Ascending aorta (tissue), 2 donors: ENCODE results near the gene TSSC4. TPM values are rescaled to one million over a fixed set of nuclear protein-coding genes. Genes with fewer than 3 reads are reported as not detected.

Experiments
- DNase-seq, 2 donors: peaks; one replicate each; pipeline ENCODE4 v3.0.0-alpha.2; 2019; ENCODE audit warnings: low spot score in 2 of 2
- H3K27ac ChIP-seq, 2 donors: fragments of 200-600 bp; sonication (generic); one replicate each; pipeline ENCODE4 v1.5.1; 2016 to 2017; ENCODE audit warnings: mild to moderate bottlenecking in 1 of 2
- H3K27me3 ChIP-seq: fragments of 200-600 bp; sonication (generic); one replicate; pipeline ENCODE4 v1.5.1; 2017
- H3K36me3 ChIP-seq, 2 donors: fragments of 200-600 bp; sonication (generic); one replicate each; pipeline ENCODE4 v1.5.1; 2016
- H3K4me1 ChIP-seq, 2 donors: fragments of 200-600 bp; sonication (generic); one replicate each; pipeline ENCODE4 v1.5.1; 2016 to 2017; ENCODE audit warnings: mild to moderate bottlenecking in 1 of 2
- H3K4me3 ChIP-seq, 2 donors: fragments of 200-600 bp; sonication (generic); one replicate each; pipeline ENCODE4 v1.5.1; 2016 to 2017; ENCODE audit warnings: mild to moderate bottlenecking in 1 of 2
- H3K9me3 ChIP-seq, 2 donors: fragments of 200-600 bp; sonication (generic); one replicate each; pipeline ENCODE4 v1.5.1; 2016
- CTCF ChIP-seq, 3 experiments: fragments of 200-600 bp in 2 of 3; fragments of 450-650 bp in 1 of 3; sonication (generic) in 2 of 3; IDR thresholded peaks; one replicate each; pipeline ENCODE4 v1.5.1; 2016 to 2019; ENCODE audit warnings: antibody characterized with exemption in 3 of 3, mild to moderate bottlenecking in 1 of 3, moderate library complexity in 1 of 3
- intact Hi-C: fragments of 100-400 bp; cut with DNase I; formaldehyde crosslinking; loops from one replicate; pipeline ENCODE4 v1.15.1; 2023
- total RNA-seq: library from RNA; depleted of rRNA; stranded (reverse); fragments of >200 nt; gene quantifications from one replicate; pipeline ENCODE4 v1.1.0, GENCODE V29; 2016

TSSC4 gene
- total RNA-seq, 1 donor from 2014 or later: 183 TPM

- no peaks in the 10 kb centered on the region for H3K9me3 ChIP-seq
- no peak for TF ChIP-seq CTCF (IDR thresholded peaks at IDR 0.05)
- no peaks in the 10 kb centered on the region for H3K4me1 ChIP-seq
- H3K4me3 ChIP-seq: no peak overlapping the region
- no peaks in the 10 kb centered on the region for H3K36me3 ChIP-seq
- no peaks in the 10 kb centered on the region for H3K27me3 ChIP-seq
- H3K27ac ChIP-seq: no peak overlapping the region
- intact Hi-C loops: no loop called here
- DNase-seq: no peak
These were observed 33.0 kb upstream of the TSSC4 start for GRCh38 chr11:2367266-2368160.

GRCh38 chr11:2368178-2368850 is 32.2 kb upstream of the TSSC4 start:
- Histone ChIP-seq H3K9me3 (no peaks in the 10 kb centered on the region), H3K27ac (no peak overlapping the region), H3K36me3 (no peaks in the 10 kb centered on the region), H3K4me1 (no peaks in the 10 kb centered on the region), H3K4me3 (no peak overlapping the region), H3K27me3 (no peaks in the 10 kb centered on the region)
- DNase-seq: no peak
- TF ChIP-seq CTCF (IDR thresholded peaks at IDR 0.05): no peak
- intact Hi-C loops: no loop called here

GRCh38 chr11:2368851-2369180 is 31.7 kb upstream of the TSSC4 start:
- no peak for TF ChIP-seq CTCF (IDR thresholded peaks at IDR 0.05)
- Histone ChIP-seq H3K36me3 (no peaks in the 10 kb centered on the region), H3K4me3 (no peak overlapping the region), H3K27me3 (no peaks in the 10 kb centered on the region), H3K27ac (no peak overlapping the region), H3K4me1 (no peaks in the 10 kb centered on the region), H3K9me3 (no peaks in the 10 kb centered on the region)
- intact Hi-C loops: no loop called here
- no peak for DNase-seq

GRCh38 chr11:2369320-2369719 is 31.2 kb upstream of the TSSC4 start:
- no peaks in the 10 kb centered on the region for H3K36me3 ChIP-seq
- no peak for DNase-seq
- TF ChIP-seq CTCF (IDR thresholded peaks at IDR 0.05): no peak
- H3K27ac ChIP-seq: no peak overlapping the region
- H3K9me3 ChIP-seq: no peaks in the 10 kb centered on the region
- no peaks in the 10 kb centered on the region for H3K4me1 ChIP-seq
- intact Hi-C loops: no loop called here
- H3K27me3 ChIP-seq: no peaks in the 10 kb centered on the region
- H3K4me3 ChIP-seq: no peak overlapping the region

GRCh38 chr11:2369896-2370295 is 30.7 kb upstream of the TSSC4 start:
- no peak overlapping the region for H3K27ac ChIP-seq
- no peaks in the 10 kb centered on the region for H3K27me3 ChIP-seq
- no peak for TF ChIP-seq CTCF (IDR thresholded peaks at IDR 0.05)
- intact Hi-C loops: loop anchor here (10.0 kb wide), 1 partner anchor 605 kb away; the partner anchor contains the start of gene CTSD
- H3K9me3 ChIP-seq: no peaks in the 10 kb centered on the region
- H3K4me1 ChIP-seq: no peaks in the 10 kb centered on the region
- DNase-seq: no peak
- no peaks in the 10 kb centered on the region for H3K36me3 ChIP-seq
- H3K4me3 ChIP-seq: no peak overlapping the region
